ENCODE results near the gene SHPK. TPM values are rescaled to one million over a fixed set of nuclear protein-coding genes. Genes with fewer than 3 reads are reported as not detected.

The SHPK gene
- total and polyA plus RNA-seq, 9 of the 15 experiments (the other 6 are each of a cell fraction or from before 2014, with no cell fraction given): 2.5 to 16.3 (median 11.8) TPM

DNA sequence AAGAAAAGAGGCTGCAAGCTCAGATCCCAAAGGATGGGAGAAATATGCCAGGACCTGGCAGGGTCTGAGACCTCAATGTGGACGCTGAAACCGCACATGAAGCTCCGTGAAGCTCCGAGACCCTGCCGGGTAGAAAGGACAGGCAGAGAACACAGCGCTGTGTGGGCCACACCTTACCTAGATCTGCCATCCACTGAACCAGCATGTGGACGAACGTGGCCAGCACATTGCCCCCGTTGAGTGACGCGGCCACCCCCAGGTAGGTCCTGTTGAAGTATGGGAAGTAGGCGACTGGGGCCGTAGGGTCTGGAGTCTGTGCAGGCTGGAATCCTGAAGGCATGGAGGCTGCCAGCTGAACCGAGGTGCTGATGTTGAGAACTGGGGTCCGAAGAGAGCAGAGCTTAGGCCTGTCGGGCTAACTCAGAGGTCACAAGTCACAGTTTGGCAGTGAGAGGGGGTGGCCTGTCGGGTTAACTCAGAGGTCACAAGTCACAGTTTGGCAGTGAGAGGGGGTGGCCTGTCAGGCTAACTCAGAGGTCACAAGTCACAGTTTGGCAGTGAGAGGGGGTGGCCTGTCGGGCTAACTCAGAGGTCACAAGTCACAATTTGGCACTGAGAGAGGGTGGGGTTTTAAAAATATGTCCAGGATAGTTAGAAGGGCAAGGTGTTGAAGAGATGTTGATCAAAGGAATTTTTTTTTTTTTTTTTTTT lies 20.7 kb downstream of the SHPK start (continued):
- TF ChIP-seq, protein P1, sequence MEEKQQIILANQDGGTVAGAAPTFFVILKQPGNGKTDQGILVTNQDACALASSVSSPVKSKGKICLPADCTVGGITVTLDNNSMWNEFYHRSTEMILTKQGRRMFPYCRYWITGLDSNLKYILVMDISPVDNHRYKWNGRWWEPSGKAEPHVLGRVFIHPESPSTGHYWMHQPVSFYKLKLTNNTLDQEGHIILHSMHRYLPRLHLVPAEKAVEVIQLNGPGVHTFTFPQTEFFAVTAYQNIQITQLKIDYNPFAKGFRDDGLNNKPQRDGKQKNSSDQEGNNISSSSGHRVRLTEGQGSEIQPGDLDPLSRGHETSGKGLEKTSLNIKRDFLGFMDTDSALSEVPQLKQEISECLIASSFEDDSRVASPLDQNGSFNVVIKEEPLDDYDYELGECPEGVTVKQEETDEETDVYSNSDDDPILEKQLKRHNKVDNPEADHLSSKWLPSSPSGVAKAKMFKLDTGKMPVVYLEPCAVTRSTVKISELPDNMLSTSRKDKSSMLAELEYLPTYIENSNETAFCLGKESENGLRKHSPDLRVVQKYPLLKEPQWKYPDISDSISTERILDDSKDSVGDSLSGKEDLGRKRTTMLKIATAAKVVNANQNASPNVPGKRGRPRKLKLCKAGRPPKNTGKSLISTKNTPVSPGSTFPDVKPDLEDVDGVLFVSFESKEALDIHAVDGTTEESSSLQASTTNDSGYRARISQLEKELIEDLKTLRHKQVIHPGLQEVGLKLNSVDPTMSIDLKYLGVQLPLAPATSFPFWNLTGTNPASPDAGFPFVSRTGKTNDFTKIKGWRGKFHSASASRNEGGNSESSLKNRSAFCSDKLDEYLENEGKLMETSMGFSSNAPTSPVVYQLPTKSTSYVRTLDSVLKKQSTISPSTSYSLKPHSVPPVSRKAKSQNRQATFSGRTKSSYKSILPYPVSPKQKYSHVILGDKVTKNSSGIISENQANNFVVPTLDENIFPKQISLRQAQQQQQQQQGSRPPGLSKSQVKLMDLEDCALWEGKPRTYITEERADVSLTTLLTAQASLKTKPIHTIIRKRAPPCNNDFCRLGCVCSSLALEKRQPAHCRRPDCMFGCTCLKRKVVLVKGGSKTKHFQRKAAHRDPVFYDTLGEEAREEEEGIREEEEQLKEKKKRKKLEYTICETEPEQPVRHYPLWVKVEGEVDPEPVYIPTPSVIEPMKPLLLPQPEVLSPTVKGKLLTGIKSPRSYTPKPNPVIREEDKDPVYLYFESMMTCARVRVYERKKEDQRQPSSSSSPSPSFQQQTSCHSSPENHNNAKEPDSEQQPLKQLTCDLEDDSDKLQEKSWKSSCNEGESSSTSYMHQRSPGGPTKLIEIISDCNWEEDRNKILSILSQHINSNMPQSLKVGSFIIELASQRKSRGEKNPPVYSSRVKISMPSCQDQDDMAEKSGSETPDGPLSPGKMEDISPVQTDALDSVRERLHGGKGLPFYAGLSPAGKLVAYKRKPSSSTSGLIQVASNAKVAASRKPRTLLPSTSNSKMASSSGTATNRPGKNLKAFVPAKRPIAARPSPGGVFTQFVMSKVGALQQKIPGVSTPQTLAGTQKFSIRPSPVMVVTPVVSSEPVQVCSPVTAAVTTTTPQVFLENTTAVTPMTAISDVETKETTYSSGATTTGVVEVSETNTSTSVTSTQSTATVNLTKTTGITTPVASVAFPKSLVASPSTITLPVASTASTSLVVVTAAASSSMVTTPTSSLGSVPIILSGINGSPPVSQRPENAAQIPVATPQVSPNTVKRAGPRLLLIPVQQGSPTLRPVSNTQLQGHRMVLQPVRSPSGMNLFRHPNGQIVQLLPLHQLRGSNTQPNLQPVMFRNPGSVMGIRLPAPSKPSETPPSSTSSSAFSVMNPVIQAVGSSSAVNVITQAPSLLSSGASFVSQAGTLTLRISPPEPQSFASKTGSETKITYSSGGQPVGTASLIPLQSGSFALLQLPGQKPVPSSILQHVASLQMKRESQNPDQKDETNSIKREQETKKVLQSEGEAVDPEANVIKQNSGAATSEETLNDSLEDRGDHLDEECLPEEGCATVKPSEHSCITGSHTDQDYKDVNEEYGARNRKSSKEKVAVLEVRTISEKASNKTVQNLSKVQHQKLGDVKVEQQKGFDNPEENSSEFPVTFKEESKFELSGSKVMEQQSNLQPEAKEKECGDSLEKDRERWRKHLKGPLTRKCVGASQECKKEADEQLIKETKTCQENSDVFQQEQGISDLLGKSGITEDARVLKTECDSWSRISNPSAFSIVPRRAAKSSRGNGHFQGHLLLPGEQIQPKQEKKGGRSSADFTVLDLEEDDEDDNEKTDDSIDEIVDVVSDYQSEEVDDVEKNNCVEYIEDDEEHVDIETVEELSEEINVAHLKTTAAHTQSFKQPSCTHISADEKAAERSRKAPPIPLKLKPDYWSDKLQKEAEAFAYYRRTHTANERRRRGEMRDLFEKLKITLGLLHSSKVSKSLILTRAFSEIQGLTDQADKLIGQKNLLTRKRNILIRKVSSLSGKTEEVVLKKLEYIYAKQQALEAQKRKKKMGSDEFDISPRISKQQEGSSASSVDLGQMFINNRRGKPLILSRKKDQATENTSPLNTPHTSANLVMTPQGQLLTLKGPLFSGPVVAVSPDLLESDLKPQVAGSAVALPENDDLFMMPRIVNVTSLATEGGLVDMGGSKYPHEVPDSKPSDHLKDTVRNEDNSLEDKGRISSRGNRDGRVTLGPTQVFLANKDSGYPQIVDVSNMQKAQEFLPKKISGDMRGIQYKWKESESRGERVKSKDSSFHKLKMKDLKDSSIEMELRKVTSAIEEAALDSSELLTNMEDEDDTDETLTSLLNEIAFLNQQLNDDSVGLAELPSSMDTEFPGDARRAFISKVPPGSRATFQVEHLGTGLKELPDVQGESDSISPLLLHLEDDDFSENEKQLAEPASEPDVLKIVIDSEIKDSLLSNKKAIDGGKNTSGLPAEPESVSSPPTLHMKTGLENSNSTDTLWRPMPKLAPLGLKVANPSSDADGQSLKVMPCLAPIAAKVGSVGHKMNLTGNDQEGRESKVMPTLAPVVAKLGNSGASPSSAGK (IDR thresholded peaks at IDR 0.05): no peak
- TF ChIP-seq ZSCAN29 (IDR thresholded peaks at IDR 0.05): no peak
- TF ChIP-seq ZNF75A (CRISPR knock-in tag; IDR thresholded peaks at IDR 0.05): no peak
- TF ChIP-seq RBM15 (IDR thresholded peaks at IDR 0.05; ENCODE audit: insufficient read depth, low read length): no peak
- TF ChIP-seq TAL1 (IDR thresholded peaks at IDR 0.05): no peak
- TF ChIP-seq SAFB2 (IDR thresholded peaks at IDR 0.05; ENCODE audit: borderline replicate concordance, low read depth, low read length, severe bottlenecking): no peak
- no peak for TF ChIP-seq CTBP1 (IDR thresholded peaks at IDR 0.05; ENCODE audit: borderline replicate concordance)
- TF ChIP-seq HNRNPL (IDR thresholded peaks at IDR 0.05; ENCODE audit: low read depth, low read length): no peak
- TF ChIP-seq, protein P2, sequence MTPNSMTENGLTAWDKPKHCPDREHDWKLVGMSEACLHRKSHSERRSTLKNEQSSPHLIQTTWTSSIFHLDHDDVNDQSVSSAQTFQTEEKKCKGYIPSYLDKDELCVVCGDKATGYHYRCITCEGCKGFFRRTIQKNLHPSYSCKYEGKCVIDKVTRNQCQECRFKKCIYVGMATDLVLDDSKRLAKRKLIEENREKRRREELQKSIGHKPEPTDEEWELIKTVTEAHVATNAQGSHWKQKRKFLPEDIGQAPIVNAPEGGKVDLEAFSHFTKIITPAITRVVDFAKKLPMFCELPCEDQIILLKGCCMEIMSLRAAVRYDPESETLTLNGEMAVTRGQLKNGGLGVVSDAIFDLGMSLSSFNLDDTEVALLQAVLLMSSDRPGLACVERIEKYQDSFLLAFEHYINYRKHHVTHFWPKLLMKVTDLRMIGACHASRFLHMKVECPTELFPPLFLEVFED (CRISPR knock-in tag; conservative IDR thresholded peaks at IDR 0.05): no peak
- no peak for TF ChIP-seq ZNF384 (IDR thresholded peaks at IDR 0.05; ENCODE audit: low read depth, low read length)
- no peak for TF ChIP-seq HDGF (IDR thresholded peaks at IDR 0.05)
- TF ChIP-seq MYNN (IDR thresholded peaks at IDR 0.05): no peak
- TF ChIP-seq MYNN (CRISPR knock-in tag; IDR thresholded peaks at IDR 0.05): no peak
- no peak for TF ChIP-seq FOS (IDR thresholded peaks at IDR 0.05; ENCODE audit: extremely low read depth, insufficient read length)

Data from K562 (cell line).